HCEC 1CT (cell line): ENCODE results near the gene SDK2.

Experiments used
- DNase-seq: peaks from one replicate; pipeline ENCODE4 v3.0.0-alpha.2; 2017

Gene SDK2

GRCh38 chr17:73354423-73355284 lies 289.6 kb downstream of the SDK2 start:
- no peak for DNase-seq

GRCh38 chr17:73352261-73352660 lies 292.0 kb downstream of the SDK2 start:
- no peak for DNase-seq

- no peak for DNase-seq
Measured at GRCh38 chr17:73351764-73352163, 292.5 kb downstream of the SDK2 start.

- no peak for DNase-seq
Measured at GRCh38 chr17:73350864-73351263, 293.4 kb downstream of the SDK2 start.

- DNase-seq: no peak
Measured at GRCh38 chr17:73349647-73350046, 294.6 kb downstream of the SDK2 start.

- no peak for DNase-seq
Measured at GRCh38 chr17:73349138-73349537, 295.1 kb downstream of the SDK2 start.

- no peak for DNase-seq
Measured at GRCh38 chr17:73348829-73349095, 295.5 kb downstream of the SDK2 start.

- no peak for DNase-seq
Measured at GRCh38 chr17:73348018-73348828, 296.0 kb downstream of the SDK2 start.

- no peak for DNase-seq
Measured at GRCh38 chr17:73347351-73347750, 296.9 kb downstream of the SDK2 start.

- no peak for DNase-seq
Measured at GRCh38 chr17:73346501-73347162, 297.6 kb downstream of the SDK2 start.

GRCh38 chr17:73343739-73344454 lies 300.3 kb downstream of the SDK2 start:
- no peak for DNase-seq

GRCh38 chr17:73343168-73343634 lies 301.0 kb downstream of the SDK2 start:
- DNase-seq: peak; percentile 72

GRCh38 chr17:73342541-73343167 lies 301.6 kb downstream of the SDK2 start:
- DNase-seq: peak; percentile 49

GRCh38 chr17:73342050-73342522 lies 302.2 kb downstream of the SDK2 start:
- peak; percentile 32 for DNase-seq

- DNase-seq: no peak
Measured at GRCh38 chr17:73341350-73342049, 302.7 kb downstream of the SDK2 start.

GRCh38 chr17:73340093-73340596 lies 304.1 kb downstream of the SDK2 start:
- peak; percentile 98 for DNase-seq

GRCh38 chr17:73338566-73339197 lies 305.6 kb downstream of the SDK2 start:
- DNase-seq: no peak

- DNase-seq: no peak
Measured at GRCh38 chr17:73338050-73338521, 306.2 kb downstream of the SDK2 start.

GRCh38 chr17:73337330-73337710 lies 306.9 kb downstream of the SDK2 start:
- DNase-seq: no peak

GRCh38 chr17:73336408-73337329 lies 307.6 kb downstream of the SDK2 start:
- no peak for DNase-seq
